Prostate gland (tissue), 2 donors: ENCODE data around the gene CMKLR1. TPM values are rescaled to one million over a fixed set of nuclear protein-coding genes. Genes with fewer than 3 reads are reported as not detected.

Experiments
- DNase-seq: peaks from one replicate; pipeline ENCODE4 v3.0.0-alpha.2; 2019; ENCODE audit warnings: low spot score
- H3K27ac ChIP-seq, 2 donors: fragments of 200-600 bp; sonication (generic); 2 replicates each; pipeline ENCODE4 v1.5.1; 2017 to 2019
- H3K27me3 ChIP-seq: fragments of 200-600 bp; sonication (generic); replicated peaks from 2 replicates; pipeline ENCODE4 v1.5.1; 2019; ENCODE audit not compliant: insufficient read depth
- H3K36me3 ChIP-seq, 2 donors: fragments of 200-600 bp; sonication (generic); 1 replicate in 1 of 2; 2 replicates in 1 of 2; pipeline versions ENCODE4 v1.5.1 to v1.8.1; 2017 to 2019
- H3K4me1 ChIP-seq: fragments of 200-600 bp; sonication (generic); replicated peaks from 2 replicates; pipeline ENCODE4 v1.5.1; 2019
- H3K4me3 ChIP-seq, 2 donors: fragments of 200-600 bp; sonication (generic); 2 replicates each; pipeline ENCODE4 v1.5.1; 2017 to 2019
- H3K9me3 ChIP-seq: fragments of 200-600 bp; sonication (generic); 2 replicates; pipeline ENCODE4 v1.5.1; 2017
- POLR2A ChIP-seq: fragments of 450-650 bp; IDR thresholded peaks from one replicate; pipeline ENCODE4 v1.6.1; 2016; ENCODE audit warnings: antibody characterized with exemption, mild to moderate bottlenecking
- POLR2AphosphoS5 ChIP-seq: sonication (generic); formaldehyde crosslinking; IDR thresholded peaks from one replicate; pipeline ENCODE4 v1.6.1; 2017; ENCODE audit warnings: antibody characterized with exemption
- WGBS: methylation state at CpG from one replicate; pipeline ENCODE4 v1.1.5; 2018; 5-methylcytosine and 5-hydroxymethylcytosine counted together
- intact Hi-C: fragments of 100-400 bp; cut with DNase I; formaldehyde crosslinking; loops from one replicate; pipeline ENCODE4 v1.14.2; 2022
- total RNA-seq, 2 donors: library from RNA; depleted of rRNA; stranded (reverse); fragments of >200 nt; gene quantifications; one replicate each; pipeline ENCODE4 v1.1.0, GENCODE V29; 2016
- TF ChIP-seq, protein P1 (sequence below), 4 experiments: fragments of 200-600 bp in 2 of 4; fragments of 450-650 bp in 2 of 4; sonication (generic) in 2 of 4; IDR thresholded peaks; 1 replicate in 3 of 4; 2 replicates in 1 of 4; pipeline ENCODE4 v1.5.1; 2016 to 2019; ENCODE audit warnings: antibody characterized with exemption in 4 of 4, mild to moderate bottlenecking in 2 of 4, moderate library complexity in 2 of 4

The CMKLR1 gene
- total RNA-seq, 2 donors from 2014 or later, result 3.3 to 9.1 TPM

DNA sequence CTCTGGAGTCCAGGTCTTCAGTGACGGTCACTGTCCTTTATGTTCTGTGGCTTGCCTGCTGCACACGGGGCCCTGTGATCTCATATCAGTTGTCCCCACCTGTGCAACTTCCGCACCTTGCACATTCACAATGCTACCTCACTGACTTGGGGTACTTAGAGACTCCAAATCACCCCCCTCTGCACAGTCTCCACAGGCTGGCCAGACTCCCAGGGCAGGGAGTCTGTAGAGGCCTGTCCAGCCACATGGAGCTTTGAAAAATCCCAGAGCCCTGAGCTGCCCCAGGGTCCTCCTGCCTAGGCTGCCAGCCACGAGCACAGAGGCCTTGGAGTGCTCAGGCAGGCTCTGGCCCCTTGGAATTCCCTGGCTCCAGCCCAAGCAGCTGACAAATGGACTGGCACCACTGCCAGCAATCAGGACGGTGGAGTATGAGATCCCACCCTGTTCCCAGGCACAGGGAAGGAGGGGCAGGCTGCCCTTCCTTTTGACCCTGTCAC is 26.4 kb downstream of the CMKLR1 start:
- TF ChIP-seq, protein P1, sequence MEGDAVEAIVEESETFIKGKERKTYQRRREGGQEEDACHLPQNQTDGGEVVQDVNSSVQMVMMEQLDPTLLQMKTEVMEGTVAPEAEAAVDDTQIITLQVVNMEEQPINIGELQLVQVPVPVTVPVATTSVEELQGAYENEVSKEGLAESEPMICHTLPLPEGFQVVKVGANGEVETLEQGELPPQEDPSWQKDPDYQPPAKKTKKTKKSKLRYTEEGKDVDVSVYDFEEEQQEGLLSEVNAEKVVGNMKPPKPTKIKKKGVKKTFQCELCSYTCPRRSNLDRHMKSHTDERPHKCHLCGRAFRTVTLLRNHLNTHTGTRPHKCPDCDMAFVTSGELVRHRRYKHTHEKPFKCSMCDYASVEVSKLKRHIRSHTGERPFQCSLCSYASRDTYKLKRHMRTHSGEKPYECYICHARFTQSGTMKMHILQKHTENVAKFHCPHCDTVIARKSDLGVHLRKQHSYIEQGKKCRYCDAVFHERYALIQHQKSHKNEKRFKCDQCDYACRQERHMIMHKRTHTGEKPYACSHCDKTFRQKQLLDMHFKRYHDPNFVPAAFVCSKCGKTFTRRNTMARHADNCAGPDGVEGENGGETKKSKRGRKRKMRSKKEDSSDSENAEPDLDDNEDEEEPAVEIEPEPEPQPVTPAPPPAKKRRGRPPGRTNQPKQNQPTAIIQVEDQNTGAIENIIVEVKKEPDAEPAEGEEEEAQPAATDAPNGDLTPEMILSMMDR (IDR thresholded peaks at IDR 0.05), result no peak
- TF ChIP-seq POLR2AphosphoS5 (no peak), POLR2A (no peak)
- Histone ChIP-seq H3K4me3 (no peak overlapping the region), H3K36me3 (no peaks in the 10 kb centered on the region), H3K27me3 (no peaks in the 10 kb centered on the region), H3K4me1 (no peaks in the 10 kb centered on the region), H3K27ac (peak overlapping the region in 1 of 2 donors; percentile 15), H3K9me3 (no peaks in the 10 kb centered on the region)
- DNase-seq, result no peak
- WGBS, result 45% methylated on average over 5 of the region's 5 CpGs
- intact Hi-C loops, result no loop called here

DNA sequence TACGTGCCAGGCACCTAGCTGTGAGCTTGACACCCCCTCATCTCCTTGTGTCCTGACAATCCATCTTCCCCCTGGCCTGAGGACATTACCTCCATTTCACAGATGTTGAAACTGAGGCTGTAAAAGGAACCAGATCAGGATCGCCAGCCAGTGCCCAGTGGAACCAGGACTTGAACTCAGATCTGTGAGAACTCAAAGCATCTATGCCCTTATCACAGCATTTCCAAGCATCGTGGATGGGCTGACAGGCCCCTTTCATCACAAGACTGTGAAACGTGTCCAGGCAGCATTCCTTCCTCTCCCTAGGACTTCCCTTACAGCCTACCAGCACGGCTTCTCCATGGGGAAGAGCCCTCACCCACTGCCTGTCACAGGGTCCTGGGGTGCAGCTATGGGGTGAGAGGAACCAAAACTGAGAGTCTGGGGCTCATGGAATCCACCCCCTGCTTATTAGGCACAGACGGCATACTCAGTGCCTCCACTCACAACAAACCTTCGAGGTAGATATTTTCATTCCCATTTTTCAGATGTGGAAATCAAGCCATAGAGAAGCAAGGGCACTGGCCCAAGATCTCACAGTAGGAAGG is 26.9 kb downstream of the CMKLR1 start:
- Histone ChIP-seq H3K36me3 (no peaks in the 10 kb centered on the region), H3K27ac (no peak overlapping the region), H3K9me3 (no peaks in the 10 kb centered on the region), H3K4me3 (no peak overlapping the region), H3K27me3 (no peaks in the 10 kb centered on the region), H3K4me1 (no peaks in the 10 kb centered on the region)
- WGBS, result 55% methylated on average over 7 of the region's 7 CpGs
- intact Hi-C loops, result no loop called here
- DNase-seq, result no peak
- TF ChIP-seq POLR2AphosphoS5, result no peak
- TF ChIP-seq, protein P1 (IDR thresholded peaks at IDR 0.05), result no peak
- no peak for TF ChIP-seq POLR2A

DNA sequence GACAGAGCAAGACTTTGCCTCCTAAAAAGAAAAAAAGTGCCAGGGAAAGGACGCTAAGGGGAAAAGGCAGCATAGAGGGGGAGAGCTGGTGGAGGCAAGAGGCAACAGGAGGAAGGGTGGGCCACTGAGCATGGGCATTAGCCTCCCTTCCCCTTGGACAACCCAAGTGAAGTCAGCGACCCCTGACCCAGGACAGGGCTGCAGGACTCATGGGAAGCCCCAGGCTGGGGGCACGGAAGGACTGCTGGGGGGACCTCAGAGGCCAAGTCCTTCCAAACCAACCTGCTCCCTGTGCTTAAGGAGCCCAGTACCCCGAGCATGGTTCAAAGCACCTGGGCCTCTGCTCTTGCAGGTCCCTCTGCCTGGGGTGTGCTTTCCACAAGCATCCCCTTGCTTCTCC is 27.5 kb downstream of the CMKLR1 start:
- no peaks in the 10 kb centered on the region for H3K36me3 ChIP-seq
- no peaks in the 10 kb centered on the region for H3K27me3 ChIP-seq
- no peak overlapping the region for H3K27ac ChIP-seq
- WGBS, result 74% methylated on average over 4 of the region's 4 CpGs
- TF ChIP-seq POLR2AphosphoS5 (no peak), POLR2A (no peak)
- TF ChIP-seq, protein P1 (IDR thresholded peaks at IDR 0.05), result no peak
- H3K9me3 ChIP-seq, result no peaks in the 10 kb centered on the region
- DNase-seq, result no peak
- intact Hi-C loops, result no loop called here
- H3K4me1 ChIP-seq, result no peaks in the 10 kb centered on the region
- no peak overlapping the region for H3K4me3 ChIP-seq

DNA sequence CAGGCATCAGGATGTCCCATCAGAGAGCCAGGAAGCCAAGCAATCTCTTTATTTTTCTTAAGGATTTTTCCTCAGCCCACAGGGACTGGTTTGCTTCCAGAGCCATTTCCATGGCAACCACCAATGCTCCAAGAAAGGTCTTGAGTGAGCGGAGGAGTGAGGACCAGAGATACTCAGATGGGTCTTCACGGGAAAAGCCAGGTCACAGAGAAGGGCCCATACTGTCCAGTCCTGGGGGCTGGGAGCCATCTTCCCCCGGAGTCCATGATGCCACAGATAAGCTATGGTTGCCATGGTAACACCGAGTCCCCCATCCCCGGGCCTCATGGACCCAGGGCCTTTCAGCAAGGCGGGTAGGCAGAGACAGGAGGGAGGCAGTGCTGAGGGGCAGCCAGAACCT is 28.6 kb downstream of the CMKLR1 start:
- Histone ChIP-seq H3K4me3 (no peak overlapping the region), H3K27me3 (no peaks in the 10 kb centered on the region), H3K9me3 (no peaks in the 10 kb centered on the region), H3K4me1 (no peaks in the 10 kb centered on the region), H3K36me3 (no peaks in the 10 kb centered on the region), H3K27ac (no peak overlapping the region)
- TF ChIP-seq, protein P1 (IDR thresholded peaks at IDR 0.05), result no peak
- TF ChIP-seq POLR2AphosphoS5, result no peak
- no peak for TF ChIP-seq POLR2A
- 55% methylated on average over 6 of the region's 6 CpGs for WGBS
- intact Hi-C loops, result no loop called here
- no peak for DNase-seq

DNA sequence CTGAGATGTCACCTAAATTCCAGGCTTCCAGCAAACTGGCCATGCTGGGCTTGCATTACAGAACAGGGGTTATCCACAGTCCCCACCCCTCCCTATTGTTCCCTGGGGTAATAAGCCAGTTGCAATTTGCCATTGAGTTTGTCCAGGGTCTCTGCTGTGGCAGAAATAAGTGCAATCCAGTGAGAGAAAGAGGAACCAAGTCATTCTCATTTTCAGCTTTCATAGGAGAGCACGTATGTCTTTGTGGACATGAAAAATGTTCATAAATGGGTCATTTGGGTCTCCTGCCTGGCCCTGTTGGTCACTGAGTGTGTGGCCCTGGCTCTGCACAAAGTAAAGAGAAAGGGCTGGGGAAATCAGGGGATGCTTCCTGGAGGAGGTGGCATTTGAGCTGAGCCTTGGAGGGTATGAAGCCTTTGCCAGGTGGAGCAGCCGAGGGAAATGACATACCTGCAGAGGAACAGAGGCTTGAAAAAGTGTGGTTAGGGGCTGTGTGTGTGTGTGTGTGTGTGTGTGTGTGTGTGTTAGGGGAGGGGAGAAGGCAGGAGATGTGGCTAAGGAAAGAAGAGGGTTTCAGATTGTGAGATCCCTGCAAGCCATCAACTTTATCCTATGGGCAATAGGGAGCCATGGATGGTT is 29.3 kb downstream of the CMKLR1 start:
- H3K4me1 ChIP-seq, result no peaks in the 10 kb centered on the region
- 85% methylated on average over 2 of the region's 2 CpGs for WGBS

More for the DNA sequence above, 29.3 kb downstream of the CMKLR1 start:
- DNase-seq, result no peak
- TF ChIP-seq, protein P1 (IDR thresholded peaks at IDR 0.05), result no peak
- no peak for TF ChIP-seq POLR2AphosphoS5
- TF ChIP-seq POLR2A, result no peak
- intact Hi-C loops, result loop anchor here (10.0 kb wide), 1 partner anchor 85 kb away; no protein-coding TSS in a partner anchor
- no peaks in the 10 kb centered on the region for H3K9me3 ChIP-seq
- no peaks in the 10 kb centered on the region for H3K27me3 ChIP-seq
- no peak overlapping the region for H3K4me3 ChIP-seq
- no peak overlapping the region for H3K27ac ChIP-seq
- no peaks in the 10 kb centered on the region for H3K36me3 ChIP-seq
